ENCODE data around the gene SPOP.

DNA sequence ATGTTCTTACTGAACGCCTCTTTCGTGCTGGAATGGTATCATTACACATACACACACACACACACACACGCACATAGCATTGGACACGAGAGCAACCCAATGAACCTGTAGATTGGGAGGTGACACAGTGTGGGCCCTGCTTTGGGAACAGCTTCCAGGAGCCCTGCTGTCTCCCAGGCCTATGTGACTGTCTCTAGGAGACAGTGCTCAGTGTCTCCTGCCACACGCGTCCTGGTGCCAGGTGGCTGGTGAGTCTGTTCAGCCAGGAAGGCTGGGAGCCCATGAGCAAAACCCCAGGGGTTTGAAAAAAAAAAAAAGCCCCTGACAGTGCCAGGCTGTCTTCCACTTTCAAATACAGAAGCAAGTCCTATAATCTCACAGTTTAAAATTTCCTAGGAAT is 2.4 kb upstream of the SPOP start:
- TF ChIP-seq, protein P1, sequence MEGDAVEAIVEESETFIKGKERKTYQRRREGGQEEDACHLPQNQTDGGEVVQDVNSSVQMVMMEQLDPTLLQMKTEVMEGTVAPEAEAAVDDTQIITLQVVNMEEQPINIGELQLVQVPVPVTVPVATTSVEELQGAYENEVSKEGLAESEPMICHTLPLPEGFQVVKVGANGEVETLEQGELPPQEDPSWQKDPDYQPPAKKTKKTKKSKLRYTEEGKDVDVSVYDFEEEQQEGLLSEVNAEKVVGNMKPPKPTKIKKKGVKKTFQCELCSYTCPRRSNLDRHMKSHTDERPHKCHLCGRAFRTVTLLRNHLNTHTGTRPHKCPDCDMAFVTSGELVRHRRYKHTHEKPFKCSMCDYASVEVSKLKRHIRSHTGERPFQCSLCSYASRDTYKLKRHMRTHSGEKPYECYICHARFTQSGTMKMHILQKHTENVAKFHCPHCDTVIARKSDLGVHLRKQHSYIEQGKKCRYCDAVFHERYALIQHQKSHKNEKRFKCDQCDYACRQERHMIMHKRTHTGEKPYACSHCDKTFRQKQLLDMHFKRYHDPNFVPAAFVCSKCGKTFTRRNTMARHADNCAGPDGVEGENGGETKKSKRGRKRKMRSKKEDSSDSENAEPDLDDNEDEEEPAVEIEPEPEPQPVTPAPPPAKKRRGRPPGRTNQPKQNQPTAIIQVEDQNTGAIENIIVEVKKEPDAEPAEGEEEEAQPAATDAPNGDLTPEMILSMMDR (conservative IDR thresholded peaks at IDR 0.05; ENCODE audit: low read depth, low read length) = no peak
- TF ChIP-seq BHLHE40 (IDR thresholded peaks at IDR 0.05; ENCODE audit: low read depth, low read length) (no peak), SMC3 (IDR thresholded peaks at IDR 0.05; ENCODE audit: low read depth, low read length) (no peak), RAD21 (IDR thresholded peaks at IDR 0.05; ENCODE audit: low read length) (no peak)
